Activated CD8-positive, alpha-beta memory T cell treated with anti-CD3 and anti-CD28 coated beads, Interleukin-2, amount 50 U/mL, for 24 hours (primary cell): ENCODE measurements around the gene TMEM54.

Source experiments
- DNase-seq: peaks from one replicate; pipeline ENCODE4 v3.0.0-alpha.2; 2020; ENCODE audit errors: extremely low read depth

Gene TMEM54

GRCh38 chr1:32881871-32882850, 19.0 kb downstream of the TMEM54 start:
- no peak for DNase-seq

GRCh38 chr1:32881291-32881690, 19.9 kb downstream of the TMEM54 start:
- no peak for DNase-seq

- no peak for DNase-seq
Measured at GRCh38 chr1:32878637-32879041, 22.6 kb downstream of the TMEM54 start.

- DNase-seq = no peak
Measured at GRCh38 chr1:32878183-32878582, 23.0 kb downstream of the TMEM54 start.

GRCh38 chr1:32877211-32878110, 23.7 kb downstream of the TMEM54 start:
- no peak for DNase-seq

GRCh38 chr1:32876341-32877210, 24.6 kb downstream of the TMEM54 start:
- no peak for DNase-seq

GRCh38 chr1:32874860-32875752, 26.1 kb downstream of the TMEM54 start:
- DNase-seq = no peak

- no peak for DNase-seq
Measured at GRCh38 chr1:32873484-32873883, 27.7 kb downstream of the TMEM54 start.

GRCh38 chr1:32872192-32872460, 29.1 kb downstream of the TMEM54 start:
- no peak for DNase-seq

GRCh38 chr1:32871364-32872191, 29.6 kb downstream of the TMEM54 start:
- DNase-seq = no peak

- DNase-seq = no peak
Measured at GRCh38 chr1:32870615-32871363, 30.4 kb downstream of the TMEM54 start, which contains the start of gene FNDC5. FNDC5 (minus strand) TSS chr1:32870912.

GRCh38 chr1:32869923-32870614, 31.1 kb downstream of the TMEM54 start:
- DNase-seq = no peak

- no peak for DNase-seq
Measured at GRCh38 chr1:32868806-32869455, 32.3 kb downstream of the TMEM54 start.

- DNase-seq = no peak
Measured at GRCh38 chr1:32868085-32868484, 33.1 kb downstream of the TMEM54 start.

- no peak for DNase-seq
Measured at GRCh38 chr1:32867671-32868070, 33.5 kb downstream of the TMEM54 start.

GRCh38 chr1:32867151-32867550, 34.0 kb downstream of the TMEM54 start:
- DNase-seq = no peak

- DNase-seq = no peak
Measured at GRCh38 chr1:32865639-32866405, 35.4 kb downstream of the TMEM54 start.
